Right ventricle myocardium superior (tissue), 1 donor: Measurements from ENCODE around the gene ARL8B. TPM values are rescaled to one million over a fixed set of nuclear protein-coding genes. Genes with fewer than 3 reads are reported as not detected.
"Not testable (repeated sequence)": the region's sequence is repeated elsewhere in the genome, so short reads cannot be mapped to it uniquely, and the experiment has no call there.

Experiments
- ATAC-seq: fragments of 200-7000 bp; cut with Tn5 transposase; one replicate; pipeline ENCODE4 v1.9.1; 2020; ENCODE audit warnings: mild to moderate bottlenecking; ENCODE audit not compliant: poor library complexity
- DNase-seq: peaks from one replicate; pipeline ENCODE4 v3.0.0-alpha.2; 2020
- intact Hi-C: fragments of 100-400 bp; cut with DNase I; formaldehyde crosslinking; loops from one replicate; pipeline ENCODE4 v1.11.2; 2022
- long read RNA-seq: library from polyadenylated mRNA; unstranded; transcript quantifications from one replicate; pipeline ENCODE4 v2.0.0, GENCODE V29; 2021
- total RNA-seq: library from RNA; stranded (reverse); fragmentation: NEBNext Ultra II Directional; extraction: Animal tissue kit (Norgen Biotek cat#: 25700); gene quantifications from one replicate; pipeline ENCODE4 v1.2.1, GENCODE V29; 2021
- donor health status: DM: no; HTN: yes; CAD: no; lungs with severe emphysema.

The ARL8B gene
- 62.2 TPM for total RNA-seq
- long read RNA-seq, transcript ARL8B-201 (7 exons, 3,005 nt): major isoform, 201 of 204 reads
- long read RNA-seq, partial matches to known transcripts: 0 of 204 reads
- long read RNA-seq, other reads (novel, unspliced or antisense): 3 of 204 reads

GRCh38 chr3:5122030-5122740 lies at the start of gene ARL8B:
Gene ARL8B (plus strand): TSS chr3:5122292. CDS start chr3:5122466, 174 bp downstream.
- intact Hi-C loops: loop anchor here (5.0 kb wide), 1 partner anchor 65 kb away; the partner anchor contains the start of gene EDEM1
- ATAC-seq: peak; percentile 100
- DNase-seq: peak; percentile 94

- DNase-seq (no peak), ATAC-seq (no peak)
- intact Hi-C loops: no loop called here
Observed at GRCh38 chr3:5073374-5074085, 48.6 kb upstream of the ARL8B start.

GRCh38 chr3:5078151-5078550 lies 43.9 kb upstream of the ARL8B start:
- intact Hi-C loops: no loop called here
- ATAC-seq (no peak), DNase-seq (no peak)

- intact Hi-C loops: no loop called here
- no peak for DNase-seq
- no peak for ATAC-seq
Observed at GRCh38 chr3:5079761-5080160, 42.3 kb upstream of the ARL8B start.

- ATAC-seq (no peak), DNase-seq (no peak)
- intact Hi-C loops: no loop called here
Observed at GRCh38 chr3:5080779-5081550, 41.1 kb upstream of the ARL8B start.

- DNase-seq, ATAC-seq, intact Hi-C loops: not testable (repeated sequence)
Observed at GRCh38 chr3:5081973-5082788, 39.9 kb upstream of the ARL8B start.

GRCh38 chr3:5082789-5083115 lies 39.3 kb upstream of the ARL8B start:
- ATAC-seq (no peak), DNase-seq (no peak)
- intact Hi-C loops: no loop called here

- DNase-seq (no peak), ATAC-seq (no peak)
- intact Hi-C loops: no loop called here
Observed at GRCh38 chr3:5084224-5084623, 37.9 kb upstream of the ARL8B start.

- DNase-seq: no peak
- no peak for ATAC-seq
- intact Hi-C loops: no loop called here
Observed at GRCh38 chr3:5086708-5087107, 35.4 kb upstream of the ARL8B start.

- ATAC-seq (no peak), DNase-seq (no peak)
- intact Hi-C loops: no loop called here
Observed at GRCh38 chr3:5087209-5087608, 34.9 kb upstream of the ARL8B start.

- DNase-seq (no peak), ATAC-seq (no peak)
- intact Hi-C loops: no loop called here
Observed at GRCh38 chr3:5090197-5090596, 31.9 kb upstream of the ARL8B start.

GRCh38 chr3:5092018-5092417 lies 30.1 kb upstream of the ARL8B start:
- intact Hi-C loops: no loop called here
- no peak for DNase-seq
- no peak for ATAC-seq

- no peak for DNase-seq
- intact Hi-C loops: no loop called here
- ATAC-seq: no peak
Observed at GRCh38 chr3:5093731-5094130, 28.4 kb upstream of the ARL8B start.

- intact Hi-C loops: no loop called here
- DNase-seq (peak; percentile 52), ATAC-seq (peak; percentile 92)
Observed at GRCh38 chr3:5095886-5096285, 26.2 kb upstream of the ARL8B start.

- DNase-seq (no peak), ATAC-seq (peak; percentile 40)
- intact Hi-C loops: no loop called here
Observed at GRCh38 chr3:5096336-5097008, 25.6 kb upstream of the ARL8B start.

- DNase-seq: no peak
- intact Hi-C loops: no loop called here
- no peak for ATAC-seq
Observed at GRCh38 chr3:5098346-5098745, 23.7 kb upstream of the ARL8B start.

GRCh38 chr3:5102532-5102931 lies 19.6 kb upstream of the ARL8B start:
- no peak for ATAC-seq
- intact Hi-C loops: no loop called here
- no peak for DNase-seq

GRCh38 chr3:5103743-5104142 lies 18.3 kb upstream of the ARL8B start:
- intact Hi-C loops: no loop called here
- no peak for ATAC-seq
- DNase-seq: no peak
